HG03103 (cell line): ENCODE measurements around the gene SHROOM3.

ENCODE experiments used
- ATAC-seq: cut with Tn5 transposase; IDR thresholded peaks from one replicate; pipeline ENCODE4 v1.9.1; 2021; ENCODE audit warnings: low read depth; ENCODE audit not compliant: unreplicated experiment

Gene SHROOM3

GRCh38 chr4:76791479-76791878 lies 356.4 kb downstream of the SHROOM3 start:
- ATAC-seq = no peak

GRCh38 chr4:76792418-76792817 lies 357.4 kb downstream of the SHROOM3 start:
- ATAC-seq = no peak

GRCh38 chr4:76795243-76795642 lies 360.2 kb downstream of the SHROOM3 start:
- no peak for ATAC-seq

- ATAC-seq = no peak
These were observed 364.1 kb downstream of the SHROOM3 start for GRCh38 chr4:76799140-76799539.

GRCh38 chr4:76799718-76800117 lies 364.7 kb downstream of the SHROOM3 start:
- ATAC-seq = no peak

GRCh38 chr4:76800902-76801301 lies 365.9 kb downstream of the SHROOM3 start:
- no peak for ATAC-seq

- no peak for ATAC-seq
These were observed 366.7 kb downstream of the SHROOM3 start for GRCh38 chr4:76801621-76802235.

- no peak for ATAC-seq
These were observed 367.4 kb downstream of the SHROOM3 start for GRCh38 chr4:76802236-76803021.

GRCh38 chr4:76803522-76803921 lies 368.5 kb downstream of the SHROOM3 start:
- ATAC-seq = no peak

- no peak for ATAC-seq
These were observed 369.1 kb downstream of the SHROOM3 start for GRCh38 chr4:76804096-76804495.

- ATAC-seq = no peak
These were observed 371.3 kb downstream of the SHROOM3 start for GRCh38 chr4:76806346-76806745.

- ATAC-seq = no peak
These were observed 371.7 kb downstream of the SHROOM3 start for GRCh38 chr4:76806757-76807156.

GRCh38 chr4:76809594-76810305 lies 374.7 kb downstream of the SHROOM3 start:
- ATAC-seq = no peak

GRCh38 chr4:76811604-76812412 lies 376.8 kb downstream of the SHROOM3 start:
- ATAC-seq = no peak

GRCh38 chr4:76813070-76813469 lies 378.0 kb downstream of the SHROOM3 start:
- no peak for ATAC-seq

GRCh38 chr4:76821641-76822040 lies 386.6 kb downstream of the SHROOM3 start:
- ATAC-seq = no peak

GRCh38 chr4:76822303-76822702 lies 387.3 kb downstream of the SHROOM3 start:
- ATAC-seq = no peak

- no peak for ATAC-seq
These were observed 388.5 kb downstream of the SHROOM3 start for GRCh38 chr4:76823495-76823894.

- no peak for ATAC-seq
These were observed 395.6 kb downstream of the SHROOM3 start for GRCh38 chr4:76830612-76830963.

- ATAC-seq = no peak
These were observed 396.1 kb downstream of the SHROOM3 start for GRCh38 chr4:76830964-76831703.
